B cell (primary cell): ENCODE data around the gene AP1M1. TPM values are rescaled to one million over a fixed set of nuclear protein-coding genes. Genes with fewer than 3 reads are reported as not detected.

ENCODE experiments used
- ATAC-seq: fragments of 200-7000 bp; cut with Tn5 transposase; one replicate; pipeline ENCODE4 v1.10.0; 2021; ENCODE audit warnings: low read depth, mild to moderate bottlenecking, moderate number of reproducible peaks, moderate library complexity
- CTCF ChIA-PET: fragments of 350-600 bp; sonication (Branson Sonifier 250); formaldehyde crosslinking; loops from one replicate; lab custom pipeline; 2021; ENCODE audit warnings: antibody characterized with exemption, inconsistent platforms; lab: Charles Lee
- POLR2A ChIA-PET: fragments of 350-600 bp; sonication (Branson Sonifier 250); formaldehyde crosslinking; loops from one replicate; lab custom pipeline; 2021; ENCODE audit warnings: antibody characterized with exemption; lab: Charles Lee
- DNase-seq: peaks from one replicate; pipeline ENCODE4 v3.0.0; 2013
- H2AFZ ChIP-seq: 2 replicates; pipeline ENCODE4 v1.6.1; 2012; ENCODE audit warnings: mild to moderate bottlenecking, low read depth, low read length; ENCODE audit not compliant: insufficient read depth, poor library complexity, severe bottlenecking
- H3K27ac ChIP-seq, 2 donors: 1 replicate in 1 of 2; 2 replicates in 1 of 2; pipeline ENCODE4 v1.5.1; 2012 to 2013; ENCODE audit warnings: low read length in 2 of 2, mild to moderate bottlenecking in 2 of 2, moderate library complexity in 1 of 2
- H3K27me3 ChIP-seq, 4 experiments: fragments of 200-600 bp in 1 of 4; sonication (generic) in 1 of 4; replicated peaks in 1 of 4; 1 replicate in 2 of 4; 2 replicates in 2 of 4; pipeline versions ENCODE4 v1.6.1 to v1.7.0; 2013 to 2016; ENCODE audit warnings: low read length in 3 of 4, mild to moderate bottlenecking in 2 of 4, mixed read lengths in 1 of 4, moderate library complexity in 1 of 4; ENCODE audit not compliant: insufficient read depth in 4 of 4, control insufficient read depth in 3 of 4; ENCODE audit errors: control extremely low read depth in 1 of 4
- H3K36me3 ChIP-seq, 2 experiments: replicated peaks in 1 of 2; 1 replicate in 1 of 2; 2 replicates in 1 of 2; pipeline versions ENCODE4 v1.6.1 to v1.7.1; 2013; ENCODE audit warnings: low read length in 1 of 2; ENCODE audit not compliant: insufficient read depth in 2 of 2, control insufficient read depth in 1 of 2; ENCODE audit errors: control extremely low read depth in 1 of 2, extremely low read depth in 1 of 2
- H3K4me1 ChIP-seq, 2 donors: fragments of 200-600 bp in 1 of 2; sonication (generic) in 1 of 2; 1 replicate in 1 of 2; 2 replicates in 1 of 2; pipeline versions ENCODE4 v1.5.1 to v1.6.1; 2013 to 2017; ENCODE audit warnings: low read length in 2 of 2; ENCODE audit not compliant: control insufficient read depth in 2 of 2, insufficient read depth in 2 of 2
- H3K4me2 ChIP-seq: replicated peaks from 2 replicates; pipeline ENCODE3; 2012; ENCODE audit warnings: mild to moderate bottlenecking, low read depth, low read length; ENCODE audit not compliant: poor library complexity, severe bottlenecking
- H3K4me3 ChIP-seq, 5 experiments: fragments of 200-600 bp in 1 of 5; sonication (generic) in 1 of 5; 1 replicate in 3 of 5; 2 replicates in 2 of 5; pipeline versions ENCODE4 v1.5.1 to v1.7.0; 2011 to 2016; ENCODE audit warnings: low read length in 4 of 5, mild to moderate bottlenecking in 4 of 5, low read depth in 2 of 5, control low read depth in 1 of 5, moderate library complexity in 1 of 5; ENCODE audit not compliant: insufficient read depth in 1 of 5; ENCODE audit errors: control extremely low read depth in 1 of 5, extremely low read depth in 1 of 5
- H3K79me2 ChIP-seq: fragments of 200-600 bp; sonication (generic); one replicate; pipeline ENCODE4 v1.6.0; 2016; ENCODE audit warnings: low read length; ENCODE audit not compliant: control insufficient read depth, insufficient read depth
- H3K9ac ChIP-seq: fragments of 200-600 bp; sonication (generic); 2 replicates; pipeline ENCODE4 v1.6.1; 2017; ENCODE audit warnings: mild to moderate bottlenecking, low read length, moderate library complexity
- H3K9me3 ChIP-seq, 3 donors: one replicate each; pipeline versions ENCODE4 v1.6.1 to v1.7.1; 2013; ENCODE audit warnings: low read length in 2 of 3; ENCODE audit not compliant: control insufficient read depth in 2 of 3, insufficient read depth in 1 of 3; ENCODE audit errors: control extremely low read depth in 1 of 3
- H4K20me1 ChIP-seq: 2 replicates; pipeline ENCODE4 v1.6.0; 2012; ENCODE audit warnings: mild to moderate bottlenecking, low read length; ENCODE audit not compliant: insufficient read depth, control insufficient read depth, poor library complexity, severe bottlenecking
- H3K27ac Mint-ChIP-seq: one replicate; pipeline ENCODE4 v1.8.0; 2021; ENCODE audit warnings: mixed read lengths
- H3K27me3 Mint-ChIP-seq: one replicate; pipeline ENCODE4 v1.8.0; 2021; ENCODE audit warnings: mixed read lengths
- H3K4me1 Mint-ChIP-seq: one replicate; pipeline ENCODE4 v1.8.0; 2021; ENCODE audit warnings: mixed read lengths
- H3K4me3 Mint-ChIP-seq: one replicate; pipeline ENCODE4 v1.8.0; 2021; ENCODE audit warnings: mixed read lengths
- H3K9me3 Mint-ChIP-seq: one replicate; pipeline ENCODE4 v1.8.0; 2022; ENCODE audit warnings: mixed read lengths; ENCODE audit not compliant: insufficient read depth
- EZH2 ChIP-seq: IDR thresholded peaks from 2 replicates; pipeline ENCODE4 v1.6.1; 2012; ENCODE audit warnings: borderline replicate concordance, low read depth, mild to moderate bottlenecking, moderate library complexity, low read length; ENCODE audit not compliant: insufficient read depth, poor library complexity, severe bottlenecking
- WGBS: methylation state at CpG from one replicate; pipeline ENCODE4 v1.1.5; 2013; ENCODE audit warnings: missing lambda C conversion rate; ENCODE audit not compliant: insufficient coverage; 5-methylcytosine and 5-hydroxymethylcytosine counted together
- intact Hi-C: fragments of 100-400 bp; cut with micrococcal nuclease; formaldehyde crosslinking; loops from one replicate; pipeline ENCODE4 v1.10.0; 2022
- polyA plus RNA-seq: library from polyadenylated mRNA; depleted of rRNA; stranded (reverse); fragments of >200 nt; gene quantifications from 2 replicates; pipeline ENCODE4 v1.2.3, GENCODE V29; 2012
- total RNA-seq, 2 donors: library from RNA; stranded (reverse); fragments of 120-200 nt in 1 of 2; gene quantifications; 1 replicate in 1 of 2; 2 replicates in 1 of 2; pipeline versions ENCODE4 v1.2.3 to v1.2.4, GENCODE V29; 2013 to 2022
- TF ChIP-seq, protein P1 (sequence below): fragments of 200-600 bp; IDR thresholded peaks from one replicate; pipeline ENCODE4 v1.8.0; 2022; ENCODE audit warnings: antibody characterized with exemption, mild to moderate bottlenecking

AP1M1 gene
- total and polyA plus RNA-seq, 2 donors (not counting 1 experiment from before 2014, with no cell fraction given): 77.8 to 102 TPM

DNA sequence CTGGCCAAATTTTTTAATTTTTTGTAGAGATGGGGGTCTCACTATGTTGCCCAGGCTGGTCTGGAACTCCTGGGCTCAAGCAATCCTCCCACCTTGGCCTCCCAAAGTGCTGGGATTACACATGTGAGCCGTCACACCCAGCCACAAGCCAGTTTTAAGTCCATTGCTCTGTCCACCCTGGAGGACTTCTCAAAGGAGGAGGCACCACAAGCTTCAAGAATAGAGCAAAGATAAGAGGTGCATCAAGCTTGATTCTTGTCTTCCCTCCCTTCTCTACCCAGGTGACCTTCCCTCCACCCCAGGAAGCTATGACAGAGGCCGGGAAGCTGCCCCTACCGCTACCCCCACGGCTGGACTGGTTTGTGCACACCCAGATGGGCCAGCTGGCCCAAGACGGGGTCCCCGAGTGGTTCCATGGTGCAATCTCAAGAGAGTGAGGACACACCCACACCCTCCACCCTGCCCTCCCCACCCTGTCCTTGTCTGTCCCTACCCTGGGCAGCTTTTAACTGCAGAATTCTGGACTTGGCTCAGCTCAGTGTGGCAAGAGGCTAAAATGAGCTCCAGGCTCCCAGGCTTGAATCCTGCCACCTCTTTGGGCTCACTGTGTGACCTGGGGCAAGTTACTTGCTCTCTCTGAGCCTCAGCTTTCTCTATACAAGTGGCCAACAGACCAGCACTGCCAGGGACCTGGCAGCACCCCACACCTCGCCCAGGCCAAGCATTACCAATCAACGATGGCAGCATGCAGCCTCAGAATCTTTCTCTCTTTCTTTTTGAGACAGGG lies 49.1 kb upstream of the AP1M1 start:
- intact Hi-C loops: no loop called here
- no peaks in the 10 kb centered on the region for H3K27me3 ChIP-seq
- Mint-ChIP-seq H3K4me1 (peaks cover 62% of the 10 kb centered on the region), H3K4me3 (peak overlapping the region; percentile 73), H3K9me3 (no peaks in the 10 kb centered on the region), H3K27me3 (no peaks in the 10 kb centered on the region), H3K27ac (peak overlapping the region; percentile 84)
- no peak overlapping the region for H3K4me3 ChIP-seq
- peak overlapping the region; percentile 29 for H3K9ac ChIP-seq
- CTCF ChIA-PET: interaction anchor here (1.3 to 2.0 kb wide), 4 partner anchors 8 to 84 kb away, joined by 3 to 12 read pairs (median 7); no protein-coding TSS in a partner anchor
- H2AFZ ChIP-seq: no peak overlapping the region
- peaks cover 53% of the 10 kb centered on the region for H4K20me1 ChIP-seq
- DNase-seq (no peak), ATAC-seq (no peak)
- peaks cover 0 to 7% (median 0%) of the 10 kb centered on the region in 3 donors for H3K9me3 ChIP-seq
- WGBS: 42% methylated on average over 7 of the region's 8 CpGs
- POLR2A ChIA-PET: interaction anchor here (1.1 to 1.7 kb wide), 3 partner anchors 7 to 11 kb away, joined by 4 to 12 read pairs (median 7); no protein-coding TSS in a partner anchor
- H3K36me3 ChIP-seq: peaks cover 0 to 58% of the 10 kb centered on the region in 2 experiments
- peaks cover 56 to 90% of the 10 kb centered on the region in 2 donors for H3K4me1 ChIP-seq
- TF ChIP-seq, protein P1, sequence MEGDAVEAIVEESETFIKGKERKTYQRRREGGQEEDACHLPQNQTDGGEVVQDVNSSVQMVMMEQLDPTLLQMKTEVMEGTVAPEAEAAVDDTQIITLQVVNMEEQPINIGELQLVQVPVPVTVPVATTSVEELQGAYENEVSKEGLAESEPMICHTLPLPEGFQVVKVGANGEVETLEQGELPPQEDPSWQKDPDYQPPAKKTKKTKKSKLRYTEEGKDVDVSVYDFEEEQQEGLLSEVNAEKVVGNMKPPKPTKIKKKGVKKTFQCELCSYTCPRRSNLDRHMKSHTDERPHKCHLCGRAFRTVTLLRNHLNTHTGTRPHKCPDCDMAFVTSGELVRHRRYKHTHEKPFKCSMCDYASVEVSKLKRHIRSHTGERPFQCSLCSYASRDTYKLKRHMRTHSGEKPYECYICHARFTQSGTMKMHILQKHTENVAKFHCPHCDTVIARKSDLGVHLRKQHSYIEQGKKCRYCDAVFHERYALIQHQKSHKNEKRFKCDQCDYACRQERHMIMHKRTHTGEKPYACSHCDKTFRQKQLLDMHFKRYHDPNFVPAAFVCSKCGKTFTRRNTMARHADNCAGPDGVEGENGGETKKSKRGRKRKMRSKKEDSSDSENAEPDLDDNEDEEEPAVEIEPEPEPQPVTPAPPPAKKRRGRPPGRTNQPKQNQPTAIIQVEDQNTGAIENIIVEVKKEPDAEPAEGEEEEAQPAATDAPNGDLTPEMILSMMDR: no peak
- TF ChIP-seq EZH2: no peak
- peak overlapping the region; percentile 68 for H3K4me2 ChIP-seq
- H3K27ac ChIP-seq: peak overlapping the region; percentile 53 to 75
- peaks cover 85% of the 10 kb centered on the region for H3K79me2 ChIP-seq
